NCI-H510A treated with DMSO at 0.1 percent for 48 hours (cell line): ENCODE data around the gene SLC35F3.

Source experiments
- DNase-seq: peaks from one replicate; lab custom pipeline; 2025; lab: John Stamatoyannopoulos, UW

Gene SLC35F3

DNA sequence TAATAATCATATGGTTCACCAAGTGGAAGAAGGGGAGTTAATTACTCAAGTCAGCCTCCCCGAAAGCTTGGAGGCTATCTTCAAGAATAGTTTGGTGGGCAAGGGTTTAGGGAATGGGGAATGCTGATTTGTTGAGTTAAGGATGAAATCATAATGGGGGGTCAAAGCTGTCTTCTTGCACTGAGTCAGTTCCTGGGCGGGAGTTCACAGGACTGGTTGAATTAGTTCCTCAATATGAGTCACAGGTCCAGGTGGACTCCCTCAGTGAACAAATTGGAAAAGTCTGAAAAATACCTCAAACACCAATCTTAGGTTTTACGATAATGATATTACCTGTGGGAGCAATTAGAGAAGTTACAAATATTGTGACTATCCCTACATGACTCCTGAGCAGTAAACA, 353.6 kb downstream of the SLC35F3 start:
- DNase-seq = no peak

DNA sequence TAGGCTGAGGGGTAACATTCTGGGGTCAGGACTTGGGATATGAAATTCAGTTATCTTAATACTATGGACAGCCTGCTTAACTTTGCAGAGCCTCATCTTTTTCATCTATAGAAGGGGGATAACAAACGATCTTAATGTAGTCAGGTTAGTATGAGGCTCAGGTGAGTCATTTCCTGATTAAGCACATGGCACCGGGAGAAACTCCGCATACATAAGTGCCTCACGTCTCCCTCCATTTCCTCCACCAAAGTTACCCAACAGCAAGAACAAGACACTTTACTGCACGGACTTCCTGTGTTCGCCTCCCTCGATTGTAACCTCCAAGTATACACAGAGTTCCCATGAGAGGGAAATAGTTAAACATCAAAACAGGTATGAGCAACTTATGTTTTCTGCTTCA, 356.1 kb downstream of the SLC35F3 start:
- no peak for DNase-seq

DNA sequence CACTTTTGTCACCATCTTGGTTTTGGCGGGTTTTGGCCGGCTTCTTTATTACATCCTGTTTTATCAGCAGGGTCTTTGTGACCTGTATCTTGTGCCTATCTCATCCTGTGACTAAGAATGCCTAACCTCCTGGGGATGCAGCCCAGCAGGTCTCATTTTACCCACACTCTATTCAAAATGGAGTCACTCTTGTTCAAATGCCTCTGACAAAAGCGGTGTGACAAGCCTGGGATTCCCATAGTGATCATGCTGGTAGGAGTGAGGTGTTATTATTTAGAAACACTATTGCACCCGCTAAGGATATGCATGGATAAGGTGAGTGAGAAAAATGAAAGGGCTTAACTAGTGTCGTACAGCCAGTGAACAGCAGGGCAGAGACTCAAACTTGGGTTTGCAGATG, 357.1 kb downstream of the SLC35F3 start:
- DNase-seq = no peak

DNA sequence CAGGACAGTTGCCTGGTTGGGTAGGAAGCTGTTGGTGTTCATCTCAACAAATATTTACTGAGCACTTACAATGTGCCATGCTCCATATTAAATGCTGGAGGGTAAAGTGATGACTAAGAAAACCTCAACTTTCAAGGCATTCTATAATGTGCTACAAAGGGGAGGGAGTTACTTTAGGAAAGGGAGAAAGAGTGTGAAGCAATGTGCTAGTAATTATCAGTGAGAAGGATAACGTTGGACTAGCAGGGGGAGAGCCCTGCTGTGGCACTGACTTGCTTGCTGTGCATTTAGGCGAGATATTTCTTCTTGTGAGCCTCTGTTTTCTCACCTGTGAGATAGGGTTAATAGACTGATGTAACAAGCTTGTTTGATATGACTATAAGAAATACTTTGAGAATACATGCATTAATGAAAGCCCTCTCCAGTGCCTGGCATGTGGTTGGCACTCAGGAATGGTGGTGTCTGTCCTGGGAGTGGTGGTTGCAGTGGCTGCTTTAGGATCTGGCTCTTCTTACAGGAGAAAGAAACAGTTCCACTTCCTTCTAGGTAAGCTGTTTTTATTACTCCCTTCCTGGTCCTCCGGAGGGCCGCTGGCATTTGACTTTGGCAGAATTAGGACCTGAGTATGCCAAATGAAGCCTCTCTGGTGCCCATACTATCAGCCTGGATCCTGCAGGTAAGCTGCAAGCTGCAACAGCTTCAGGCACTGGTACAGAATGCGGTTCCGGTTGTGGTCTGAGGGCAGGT, 357.7 kb downstream of the SLC35F3 start:
- no peak for DNase-seq

DNA sequence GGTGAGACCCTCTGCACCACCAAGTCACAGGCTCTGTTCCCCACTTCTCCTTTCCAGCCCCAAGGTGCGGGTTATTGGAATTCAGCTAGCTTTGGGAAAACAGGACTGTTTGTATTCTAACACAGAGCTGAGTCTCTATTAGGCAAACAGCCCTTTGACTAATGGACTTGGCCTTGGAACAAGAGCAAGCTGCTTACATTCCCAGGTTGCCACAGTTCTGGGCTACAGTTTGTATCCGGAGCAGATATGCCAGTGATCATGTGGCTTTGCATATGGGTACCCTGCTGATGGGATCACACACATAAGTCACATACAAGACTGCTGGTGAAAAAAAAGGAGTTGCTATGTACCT, 358.3 kb downstream of the SLC35F3 start:
- no peak for DNase-seq

DNA sequence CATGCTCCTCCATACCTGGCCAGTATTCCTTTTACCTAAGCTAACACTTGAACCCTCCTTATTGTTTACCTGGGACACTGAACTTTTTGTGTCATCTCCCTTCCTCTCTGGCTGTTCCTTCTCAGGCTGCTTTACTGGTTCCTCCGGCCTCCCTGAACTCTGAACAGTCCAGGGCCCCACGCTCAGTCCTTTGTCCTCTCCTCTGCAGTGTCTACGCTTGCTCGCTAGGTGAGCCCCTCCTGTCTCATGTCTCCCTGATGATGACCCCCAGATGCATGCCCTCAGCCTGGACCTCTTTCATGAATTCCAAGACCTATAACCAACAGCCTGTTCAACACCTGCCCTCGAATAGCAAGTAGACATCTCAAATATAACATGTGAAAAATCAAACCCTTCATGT, 360.4 kb downstream of the SLC35F3 start:
- DNase-seq = no peak

DNA sequence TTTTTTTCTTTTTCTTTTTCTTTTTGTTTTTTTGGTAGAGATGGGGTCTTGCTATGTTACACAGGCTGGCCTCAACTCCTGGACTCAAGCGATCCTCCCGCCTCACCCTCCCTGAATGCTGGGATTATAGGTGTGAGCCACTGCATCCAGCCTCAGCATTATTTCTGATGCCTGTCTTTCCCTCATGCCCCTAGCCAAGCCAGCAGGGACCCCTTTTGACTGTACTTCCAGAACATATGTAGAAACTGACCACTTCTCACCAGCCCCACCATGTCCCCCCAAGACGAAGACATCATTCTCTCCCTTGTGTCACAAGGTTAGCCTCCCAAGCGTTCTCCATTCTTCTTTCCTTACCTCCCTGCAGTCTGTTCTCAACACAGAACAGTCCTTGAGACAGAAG, 360.8 kb downstream of the SLC35F3 start:
- DNase-seq = no peak

DNA sequence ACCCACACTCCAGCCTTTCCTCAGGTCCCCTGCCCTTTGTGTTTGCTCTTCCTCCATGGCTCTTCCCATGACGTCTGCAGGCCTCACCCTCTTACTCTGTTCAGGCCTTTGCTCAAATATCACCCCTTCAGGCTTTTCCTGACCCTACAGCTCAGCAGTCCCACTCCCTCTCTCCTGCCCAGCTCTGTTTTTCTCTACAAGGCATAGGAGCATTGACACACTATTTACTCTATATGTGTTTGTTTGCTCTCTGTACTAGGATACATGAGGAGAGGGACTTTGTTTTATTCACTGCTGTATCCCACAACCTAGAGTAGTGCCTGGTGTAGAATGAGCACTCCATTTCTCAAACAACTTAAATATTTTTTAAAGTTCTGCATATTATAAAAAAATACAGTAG, 361.4 kb downstream of the SLC35F3 start:
- peak; percentile 65 for DNase-seq

DNA sequence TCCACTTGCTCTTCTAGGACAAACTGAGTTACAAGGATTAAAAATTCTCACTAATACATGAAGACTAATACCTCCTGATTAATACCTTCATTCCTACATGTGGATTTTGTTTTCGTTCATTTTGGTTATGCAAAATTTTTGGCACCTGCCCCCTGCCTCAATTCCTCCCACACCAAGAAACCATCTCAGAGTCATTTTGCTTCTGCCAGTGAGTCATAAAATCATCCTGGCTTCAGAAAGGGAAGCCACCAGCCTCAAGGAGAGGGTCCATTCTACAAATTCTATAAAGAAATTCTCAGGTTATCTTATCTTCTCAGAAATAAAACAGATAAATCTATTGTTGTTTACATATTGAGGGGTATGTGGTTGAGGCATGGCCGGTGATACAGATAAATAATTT, 365.6 kb downstream of the SLC35F3 start:
- no peak for DNase-seq

DNA sequence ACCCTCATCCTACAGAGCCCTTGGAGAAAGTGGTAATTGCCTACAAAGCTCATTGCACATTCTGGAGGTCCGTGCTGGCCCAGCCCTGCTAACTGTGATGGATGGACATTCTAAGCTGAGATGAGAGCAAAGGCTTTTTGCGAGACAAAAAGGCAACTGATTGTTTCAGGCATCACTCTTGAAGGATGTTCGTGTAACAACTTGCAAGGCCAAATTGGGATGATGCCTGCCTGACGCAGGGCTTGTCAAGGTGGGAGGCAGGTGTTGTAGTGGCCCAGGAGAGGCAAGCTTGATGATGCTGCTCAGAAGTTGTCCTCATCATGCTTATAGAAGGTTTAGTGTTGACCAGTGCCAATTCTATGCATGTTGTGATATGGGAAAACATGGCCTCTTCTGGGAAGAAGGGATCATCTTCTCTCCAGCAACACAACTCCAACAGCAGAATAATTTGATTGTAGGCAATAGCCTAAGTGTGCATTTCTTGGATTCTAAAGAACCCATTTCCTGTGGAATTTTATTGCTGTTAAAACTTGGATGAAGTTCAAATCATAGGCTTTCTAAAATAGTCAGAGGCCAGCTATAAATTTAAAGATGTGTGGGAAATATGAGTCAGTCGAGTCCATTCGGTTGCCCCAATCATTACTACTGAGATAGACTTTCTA, 366.2 kb downstream of the SLC35F3 start:
- DNase-seq = no peak

DNA sequence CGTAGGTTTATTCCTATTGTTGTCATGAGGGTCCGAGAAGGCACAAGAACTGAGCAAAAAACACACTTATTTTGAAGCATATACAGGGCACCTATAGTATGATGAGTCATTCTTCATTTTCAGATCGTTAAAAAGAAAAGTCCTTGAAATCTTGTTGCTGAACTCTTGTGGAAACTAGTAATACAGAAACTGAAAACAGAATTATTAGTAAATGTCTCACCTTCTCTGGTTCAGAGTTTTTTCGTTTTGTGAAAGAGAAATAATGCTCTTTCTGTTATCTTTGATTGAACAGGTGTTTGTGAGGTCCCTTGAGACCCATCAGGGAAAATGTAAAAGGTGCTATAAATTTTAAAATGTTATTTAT, 366.7 kb downstream of the SLC35F3 start:
- no peak for DNase-seq

DNA sequence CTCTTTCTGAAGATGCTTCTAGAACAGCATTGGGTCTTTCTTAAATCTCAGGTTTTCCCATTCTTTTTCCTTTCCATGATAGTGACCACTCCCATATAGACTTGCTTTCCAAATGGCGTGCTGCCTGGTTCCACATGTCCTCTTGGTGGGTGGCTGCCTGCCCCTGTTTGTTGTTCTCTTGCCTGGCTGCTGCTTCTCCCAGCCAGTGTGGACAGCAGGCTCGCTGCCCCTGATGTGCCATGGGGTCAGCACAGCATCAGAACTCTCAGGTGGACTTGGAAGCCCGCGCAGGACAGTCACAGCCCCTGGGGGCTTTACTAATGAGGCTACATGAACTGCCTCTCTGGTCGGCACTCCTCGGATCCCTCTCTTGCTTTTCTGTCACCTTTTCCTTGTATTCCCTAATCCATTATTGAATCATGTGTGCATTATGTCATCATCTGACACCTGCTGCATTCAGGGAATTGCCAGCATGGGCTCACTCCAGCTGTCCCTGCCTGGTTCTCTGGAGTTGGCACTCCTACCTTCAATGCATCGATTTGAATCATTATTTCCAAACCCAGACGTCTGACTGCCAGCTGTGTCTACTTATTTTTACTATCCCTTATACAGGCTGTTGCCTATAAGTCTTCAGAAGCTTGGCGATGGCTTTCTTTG, 368.3 kb downstream of the SLC35F3 start:
- peak; percentile 10 for DNase-seq

DNA sequence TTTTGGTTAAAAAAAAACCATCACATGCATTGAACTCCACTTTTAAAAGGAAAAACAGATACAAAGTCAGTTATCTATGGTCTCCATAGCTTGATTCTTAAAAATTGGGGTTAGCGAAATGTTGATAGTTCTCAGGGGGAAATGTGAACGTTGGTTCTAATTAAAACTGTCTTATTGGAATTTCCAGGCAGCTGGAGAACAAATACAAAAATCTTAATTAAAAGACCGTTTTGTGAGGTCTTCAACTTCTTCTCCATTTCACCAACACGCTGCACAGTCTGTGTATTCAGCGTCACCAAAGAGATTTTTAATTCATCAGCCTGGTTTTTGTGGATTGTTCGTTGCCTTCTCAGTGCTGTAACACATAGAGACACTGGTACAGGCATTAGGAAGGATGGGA, 369.5 kb downstream of the SLC35F3 start:
- no peak for DNase-seq

DNA sequence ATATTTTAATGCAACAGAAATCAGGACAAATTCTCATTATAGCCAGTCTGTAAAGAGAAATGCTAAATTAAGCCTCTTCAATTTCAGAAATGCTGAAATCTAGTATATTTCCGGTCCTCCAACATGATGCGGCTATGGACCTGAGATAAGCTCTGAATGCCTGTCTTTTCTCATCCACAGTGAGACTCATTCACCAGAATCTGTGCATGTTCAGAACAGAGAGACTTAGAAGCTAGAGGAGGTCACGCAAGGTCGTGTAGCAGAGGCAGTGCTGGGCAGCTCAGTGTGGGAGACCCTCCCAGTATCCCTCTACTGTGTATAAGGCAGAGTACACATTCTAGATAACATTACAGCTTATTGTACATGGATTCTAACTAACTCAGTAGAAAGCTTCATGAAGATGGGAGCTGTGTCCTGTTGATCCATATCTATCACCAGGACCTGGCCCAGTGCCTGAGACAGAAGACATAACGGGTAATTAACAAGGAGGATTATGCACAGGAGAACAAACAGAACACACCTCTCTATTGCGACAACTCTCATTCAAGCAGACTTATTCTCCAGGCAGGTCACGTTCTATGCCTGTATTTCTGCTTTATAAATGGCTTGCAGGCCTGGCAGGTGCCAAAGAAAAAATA, 371.8 kb downstream of the SLC35F3 start:
- DNase-seq = no peak

DNA sequence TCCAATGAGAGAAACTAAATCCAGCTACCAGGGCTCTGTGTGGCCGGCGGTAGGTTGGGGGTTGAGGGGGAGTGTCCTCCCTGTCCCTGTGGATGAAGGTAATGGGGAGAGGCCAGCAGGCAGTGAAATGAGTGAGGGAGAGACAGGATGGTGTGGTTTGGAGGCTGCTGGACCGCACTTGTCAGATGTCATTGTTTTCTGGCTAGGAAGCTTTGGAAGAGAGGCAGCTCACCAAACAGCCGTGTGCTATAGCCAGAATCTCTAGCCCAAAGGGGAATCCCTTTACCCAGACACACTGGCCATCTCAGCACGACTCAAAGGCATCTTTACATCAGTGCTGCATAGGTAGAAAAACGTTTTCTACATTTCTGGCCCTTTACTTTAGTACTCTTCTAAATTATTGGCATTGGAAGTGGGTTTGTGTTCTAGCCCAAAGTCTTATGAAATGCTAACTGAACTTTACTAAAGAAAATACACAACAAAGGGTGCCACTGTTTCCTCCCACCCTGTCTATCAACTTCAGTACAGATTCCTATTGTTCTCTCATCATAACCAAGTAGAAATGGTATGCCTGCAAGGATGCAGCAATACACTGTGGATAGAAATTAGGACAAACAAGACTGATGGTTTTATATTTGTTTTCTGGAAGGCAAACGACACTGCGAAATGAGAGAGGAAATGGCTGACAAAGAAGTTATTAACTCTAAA, 372.8 kb downstream of the SLC35F3 start:
- no peak for DNase-seq

DNA sequence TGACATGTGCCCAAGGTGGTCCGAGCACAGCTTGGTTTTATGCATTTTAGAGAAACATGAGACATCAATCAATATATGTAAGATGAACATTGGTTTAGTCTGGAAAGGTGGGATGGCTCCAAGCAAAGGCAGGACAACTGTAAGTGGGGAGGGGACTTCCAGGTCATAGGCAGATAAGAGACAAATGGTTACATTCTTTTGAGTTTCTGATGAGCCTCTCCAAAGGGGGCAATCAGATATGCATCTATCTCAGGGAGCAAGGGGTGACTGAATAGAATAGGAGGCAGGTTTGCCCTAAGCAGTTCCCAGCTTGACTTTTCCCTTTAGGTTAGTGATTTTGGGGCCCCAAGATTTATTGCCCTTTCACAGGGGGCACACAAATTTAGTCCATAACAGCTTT, 374.5 kb downstream of the SLC35F3 start:
- DNase-seq = no peak

DNA sequence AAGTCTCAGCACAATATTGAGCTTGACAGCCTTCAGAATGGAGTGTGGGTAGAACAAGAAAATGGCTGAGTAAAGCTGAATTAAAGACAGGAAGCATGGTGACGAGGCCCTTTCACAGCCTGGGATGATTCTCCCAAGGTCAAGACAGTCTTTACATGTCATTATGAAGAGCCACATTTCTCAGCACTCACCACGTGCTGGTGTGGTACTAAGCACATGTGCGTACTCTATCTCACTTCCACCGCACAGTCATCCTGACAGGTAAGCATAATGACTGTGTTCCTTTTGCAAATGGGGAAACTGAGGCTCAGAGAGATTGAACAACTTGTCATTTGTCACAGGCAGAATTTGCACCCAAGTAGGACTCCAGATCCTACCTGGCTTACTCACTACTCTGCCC, 376.0 kb downstream of the SLC35F3 start:
- DNase-seq = no peak

DNA sequence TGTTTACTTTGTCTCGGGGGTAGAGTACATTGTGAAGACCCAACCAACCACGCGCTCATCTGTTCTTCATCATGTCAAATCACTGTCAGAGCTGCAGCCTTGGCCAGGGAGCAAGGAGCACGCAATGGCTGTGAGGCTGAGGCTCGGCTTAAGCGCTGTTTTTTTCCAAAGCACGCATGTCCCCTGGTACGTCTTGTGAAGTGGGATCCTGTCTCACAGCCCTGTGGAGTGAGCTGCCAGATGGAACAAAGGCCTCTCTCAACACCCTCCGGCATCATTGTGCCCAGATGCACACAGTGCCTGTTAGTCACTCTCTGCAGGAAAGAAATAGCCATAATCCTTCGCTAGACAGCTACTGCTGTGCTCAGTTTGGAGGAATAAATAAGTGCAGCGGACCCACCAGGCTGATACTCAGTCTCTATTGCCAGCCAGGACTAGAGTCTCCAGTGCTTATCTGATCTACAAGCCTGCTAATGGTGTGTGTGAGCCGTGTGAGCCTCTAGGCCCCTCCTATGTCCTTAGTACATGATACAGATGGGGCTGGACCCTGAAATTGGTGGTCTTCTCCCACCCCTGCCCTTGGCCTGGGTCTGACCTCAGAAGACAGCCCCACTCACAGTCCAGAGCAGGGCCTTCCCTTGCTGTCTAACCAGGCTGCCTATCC, 377.5 kb downstream of the SLC35F3 start:
- no peak for DNase-seq

DNA sequence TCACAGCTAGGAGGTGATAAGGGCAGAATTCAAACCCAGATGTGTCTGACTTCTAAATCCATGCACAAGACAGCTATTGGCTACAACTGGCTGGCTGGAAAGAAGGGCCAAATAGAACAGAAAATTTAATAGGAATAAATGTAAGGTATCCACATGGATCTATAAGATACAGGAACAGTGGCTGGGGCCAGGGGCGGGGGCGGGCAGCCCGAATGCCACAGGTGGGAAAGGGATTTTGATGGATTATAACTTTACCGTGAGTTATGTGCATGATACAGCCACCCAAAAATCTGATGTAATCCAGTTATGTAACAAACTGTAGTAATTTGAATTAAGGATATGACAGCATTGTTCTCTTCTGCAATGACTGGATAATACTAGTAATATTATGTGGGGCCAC, 381.7 kb downstream of the SLC35F3 start:
- no peak for DNase-seq

DNA sequence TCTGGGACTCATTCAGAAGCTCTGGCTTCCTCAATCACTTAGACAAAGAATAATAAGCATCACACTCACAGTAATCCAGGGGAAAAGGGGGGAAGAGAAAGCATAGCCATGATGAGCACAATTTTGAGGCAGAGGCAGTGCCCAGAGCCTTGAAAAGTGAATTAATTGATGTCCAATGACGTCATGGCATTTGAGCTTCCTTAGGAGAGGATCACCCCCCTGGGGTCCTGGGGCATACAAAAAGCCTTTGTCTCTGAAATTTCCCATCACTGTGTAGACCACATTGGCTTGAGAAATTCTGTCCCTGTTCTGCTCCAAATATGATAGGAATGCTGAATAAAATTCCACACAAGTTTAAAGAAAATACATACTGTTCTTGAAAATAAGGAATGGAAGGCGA, 384.5 kb downstream of the SLC35F3 start:
- no peak for DNase-seq

DNA sequence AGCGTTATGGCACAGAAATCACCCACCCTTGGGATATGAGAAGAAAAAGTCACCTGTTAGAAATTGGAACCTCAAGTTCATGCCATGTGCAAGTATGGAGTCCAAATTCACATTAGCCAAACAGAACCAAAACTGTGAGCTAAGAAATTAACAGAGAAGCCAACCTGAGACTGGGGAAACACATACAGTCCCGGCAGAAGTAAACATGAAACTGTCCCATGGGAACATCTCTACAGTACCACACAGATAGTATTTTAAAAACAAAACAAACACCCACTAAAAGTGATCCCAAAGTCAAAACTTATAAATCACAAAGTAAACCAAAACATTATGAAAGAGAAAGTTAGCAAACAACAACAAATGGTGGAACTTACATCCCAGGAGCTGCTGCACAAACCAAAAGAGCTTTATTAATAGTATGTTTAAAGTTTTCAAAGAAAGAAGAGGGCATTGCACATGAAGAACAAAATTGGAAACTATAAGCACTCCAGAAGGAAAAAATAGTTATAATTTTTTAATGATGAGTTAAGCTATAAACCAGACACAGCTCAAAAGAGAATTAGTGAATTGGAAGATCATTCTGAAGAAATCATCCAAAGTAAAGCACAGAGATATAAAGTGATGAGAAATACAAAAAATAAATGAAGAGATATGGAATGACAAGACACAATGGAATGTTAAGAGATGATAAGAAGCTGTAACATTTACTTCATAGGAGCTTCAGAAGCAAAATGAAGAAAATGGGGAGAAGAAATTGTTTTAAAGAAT, 385.2 kb downstream of the SLC35F3 start:
- DNase-seq = no peak
